GM18870 (cell line): ENCODE results near the gene ZSCAN2.
"Not testable (repeated sequence)": the region's sequence is repeated elsewhere in the genome, so short reads cannot be mapped to it uniquely, and the experiment has no call there.

Source experiments
- ATAC-seq: cut with Tn5 transposase; IDR thresholded peaks from one replicate; pipeline ENCODE4 v1.9.1; 2021; ENCODE audit warnings: moderate library complexity; ENCODE audit not compliant: unreplicated experiment

ZSCAN2 gene

GRCh38 chr15:84634228-84634837 lies 33.5 kb downstream of the ZSCAN2 start:
- ATAC-seq = no peak

DNA sequence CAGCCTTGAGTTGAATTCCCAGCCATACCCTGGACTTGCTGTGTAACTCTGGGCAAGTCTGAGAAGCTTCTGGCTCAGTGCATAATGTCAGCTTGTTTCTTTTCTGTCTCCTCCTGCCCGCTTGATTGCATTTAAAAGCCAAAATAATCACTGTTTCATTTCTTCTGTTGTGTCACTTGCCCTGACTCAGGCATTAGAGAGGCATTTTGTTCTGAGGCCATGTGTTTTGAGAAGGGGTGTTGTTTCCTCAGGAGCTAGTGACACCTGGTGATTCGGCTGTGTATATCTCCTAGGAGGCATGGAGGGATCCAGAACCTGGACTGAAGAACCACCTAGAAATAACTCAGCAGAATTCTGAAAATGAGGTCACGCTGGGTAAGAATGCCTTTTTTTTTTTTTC lies 37.3 kb downstream of the ZSCAN2 start:
- ATAC-seq = no peak

DNA sequence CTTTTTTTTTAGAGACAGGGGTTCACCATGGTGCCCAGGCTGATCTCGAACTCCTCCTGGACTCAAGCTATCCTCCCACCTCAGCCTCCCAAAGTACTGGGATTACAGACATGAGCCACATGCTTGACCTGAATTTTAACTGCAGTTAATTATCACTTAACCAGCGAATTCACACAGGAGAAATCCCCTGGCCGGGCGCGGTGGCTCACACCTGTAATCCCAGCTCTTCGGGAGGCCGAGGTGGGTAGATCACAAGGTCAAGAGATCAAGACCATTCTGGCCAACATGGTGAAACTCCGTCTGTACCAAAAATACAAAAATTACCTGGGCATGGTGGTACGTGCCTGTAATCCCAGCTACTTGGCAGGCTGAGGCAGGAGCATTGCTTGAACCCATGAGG lies 41.1 kb downstream of the ZSCAN2 start:
- not testable (repeated sequence) for ATAC-seq

GRCh38 chr15:84642640-84643039 lies 41.8 kb downstream of the ZSCAN2 start:
- not testable (repeated sequence) for ATAC-seq

DNA sequence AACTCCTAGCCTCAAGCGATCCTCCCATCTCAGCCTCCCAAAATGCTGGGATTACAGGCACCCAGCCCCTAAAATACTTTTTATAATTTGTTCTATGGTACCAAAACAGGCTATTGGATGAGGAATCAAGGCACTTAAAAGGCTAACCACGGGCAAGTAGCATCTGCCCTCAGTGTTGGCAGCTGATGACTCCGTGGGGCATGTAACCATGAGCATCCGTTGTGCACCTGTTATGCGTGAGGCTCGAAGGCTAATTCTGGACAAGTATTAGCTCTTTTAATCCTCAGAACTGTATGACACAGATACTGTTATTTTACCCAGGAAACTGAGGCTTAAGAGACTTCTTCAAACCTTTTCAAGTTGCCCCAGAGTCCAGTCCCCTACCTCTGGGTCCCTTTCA lies 43.0 kb downstream of the ZSCAN2 start:
- ATAC-seq = no peak

- ATAC-seq = no peak
These were observed 44.7 kb downstream of the ZSCAN2 start for GRCh38 chr15:84645496-84645895.

- no peak for ATAC-seq
These were observed 45.2 kb downstream of the ZSCAN2 start for GRCh38 chr15:84645997-84646396.

- ATAC-seq = no peak
These were observed 46.9 kb downstream of the ZSCAN2 start for GRCh38 chr15:84647726-84648125.

GRCh38 chr15:84648539-84648938 lies 47.7 kb downstream of the ZSCAN2 start:
- no peak for ATAC-seq

- ATAC-seq = no peak
These were observed 48.9 kb downstream of the ZSCAN2 start for GRCh38 chr15:84649706-84650105.

DNA sequence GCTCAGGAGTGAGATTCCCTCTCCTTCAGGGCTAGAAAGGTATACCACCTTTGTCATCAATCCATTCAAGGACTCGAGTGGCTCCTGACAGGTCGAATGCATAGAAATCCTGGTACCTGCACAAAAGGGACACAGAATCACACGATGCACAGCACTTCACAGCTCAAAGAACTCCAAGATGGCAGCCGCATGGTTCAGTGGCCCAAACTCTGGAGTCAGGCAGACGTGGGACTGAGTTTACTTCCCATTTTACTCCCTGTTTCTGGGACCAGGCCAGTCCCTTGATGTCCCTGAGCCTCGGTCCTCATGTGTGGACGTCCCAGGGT lies 52.7 kb downstream of the ZSCAN2 start:
- ATAC-seq = no peak

DNA sequence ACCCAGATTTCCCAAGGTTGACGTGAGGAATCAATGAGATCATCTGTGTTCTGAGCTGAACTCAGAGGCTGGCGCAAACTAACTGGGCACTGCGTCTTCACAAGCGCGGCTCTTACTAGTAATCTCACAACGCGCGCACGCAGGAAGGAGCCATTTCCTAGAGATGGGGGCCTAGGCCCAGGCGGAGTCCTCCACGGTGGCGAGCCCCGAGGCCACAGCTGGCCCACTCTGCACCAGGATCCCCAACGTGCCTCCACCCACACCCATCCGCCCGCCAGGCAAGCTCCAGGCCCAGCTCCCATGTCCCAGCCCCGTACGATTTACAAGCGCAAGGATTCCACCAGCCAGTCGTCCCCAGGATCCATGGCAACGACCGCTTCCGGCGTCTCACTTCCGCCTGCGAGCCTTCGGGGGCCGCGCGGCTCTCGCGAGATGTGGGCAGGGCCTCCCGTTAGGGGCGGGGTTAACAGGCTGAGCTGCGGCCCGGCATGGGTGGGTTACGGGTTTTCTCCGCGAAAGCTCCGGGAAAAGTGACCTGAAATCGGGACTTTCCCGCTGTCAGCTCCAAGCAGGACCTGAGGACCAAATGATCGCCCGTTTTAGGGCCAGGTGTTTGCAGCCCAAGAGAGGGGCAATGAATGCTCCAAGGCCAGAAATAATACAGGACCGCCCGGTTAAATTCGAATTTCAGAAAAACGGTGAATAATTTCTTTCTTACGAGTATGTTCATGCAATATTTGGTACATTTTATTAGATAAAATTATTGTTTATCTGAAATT lies 53.3 kb downstream of the ZSCAN2 start, which contains the start of gene WDR73:
TSS of gene WDR73 (minus strand) at position 374 of the 779 bp plus-strand sequence. CDS start at position 365, 9 bp downstream.
- peak; percentile 64 for ATAC-seq

- ATAC-seq = no peak
These were observed 54.1 kb downstream of the ZSCAN2 start for GRCh38 chr15:84654689-84655453.

DNA sequence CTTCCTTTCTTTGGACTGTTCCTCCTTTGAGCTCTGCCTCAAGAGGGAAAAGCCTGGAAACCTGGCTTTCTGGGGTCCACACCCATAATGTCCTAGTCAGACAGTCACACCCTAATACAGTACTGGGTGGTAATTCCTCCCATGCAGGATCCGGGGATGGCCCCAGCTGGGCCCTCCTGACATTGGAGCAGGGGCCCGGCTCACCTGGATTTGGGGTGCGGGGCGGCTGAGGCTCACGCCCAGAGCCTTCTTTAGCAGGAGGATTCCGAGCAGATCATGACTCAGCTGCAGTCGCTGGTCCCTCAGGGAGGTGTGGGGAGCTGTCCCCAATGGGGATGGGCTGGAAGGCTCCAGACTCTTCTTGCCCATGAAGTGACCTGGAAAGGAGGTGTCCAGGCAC lies 56.2 kb downstream of the ZSCAN2 start:
- no peak for ATAC-seq

DNA sequence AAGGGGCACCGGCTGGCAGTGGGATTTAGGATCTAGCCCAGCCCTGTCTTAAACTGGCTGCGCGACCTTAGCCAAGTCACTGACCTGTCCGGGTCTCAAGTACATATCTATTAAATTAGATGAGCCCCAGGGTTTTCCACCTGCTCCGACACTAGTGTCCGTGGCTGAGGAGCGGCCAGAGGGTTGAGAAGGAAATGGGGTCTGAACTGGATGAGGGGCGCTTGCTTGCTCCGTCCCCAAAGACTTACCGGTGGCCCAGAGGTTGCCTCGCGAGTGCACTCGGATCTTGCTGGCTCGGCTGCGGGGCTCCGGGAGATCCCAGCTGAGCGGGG lies 56.9 kb downstream of the ZSCAN2 start:
- ATAC-seq = no peak

DNA sequence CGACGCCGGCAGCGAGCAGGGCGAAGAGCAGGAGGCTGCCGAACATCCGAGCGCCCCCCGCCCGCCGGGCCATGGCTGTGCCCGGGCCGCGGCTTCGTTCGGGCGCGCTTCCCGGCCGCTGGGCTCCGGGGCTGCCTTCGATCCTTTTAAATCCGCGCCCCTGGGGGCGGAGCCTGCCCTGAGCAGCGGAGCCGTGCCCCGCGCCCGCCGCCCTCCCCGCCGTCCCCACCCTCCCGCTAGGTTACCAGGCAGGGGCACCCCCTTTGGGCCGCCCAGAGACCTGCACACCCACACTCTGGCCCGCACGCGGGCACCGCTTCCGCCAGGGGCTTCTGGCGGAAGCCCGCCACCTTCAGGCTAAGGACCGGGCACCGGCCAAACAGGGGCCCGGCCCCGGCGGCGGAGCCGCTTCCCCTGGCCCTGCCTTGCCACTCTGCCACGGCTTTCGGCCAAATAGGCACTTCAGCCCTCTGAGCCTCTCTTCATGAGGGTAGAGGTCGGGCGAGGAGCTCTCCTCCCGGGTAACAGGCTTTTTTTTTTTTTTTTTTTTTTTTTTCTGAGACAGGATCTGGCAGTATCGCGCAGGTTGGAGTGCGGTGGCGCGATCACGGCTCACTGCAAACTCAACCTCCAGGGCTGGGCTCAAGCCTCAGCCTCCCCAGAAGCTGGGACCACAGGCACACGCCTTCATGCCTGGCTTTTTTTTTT lies 57.4 kb downstream of the ZSCAN2 start, which contains the start of gene NMB:
TSS of gene NMB (minus strand) at position 120 of the 708 bp plus-strand sequence. CDS start at position 73, 47 bp downstream.
- ATAC-seq = peak; percentile 41

- ATAC-seq = no peak
These were observed 58.1 kb downstream of the ZSCAN2 start for GRCh38 chr15:84658788-84659411.

GRCh38 chr15:84659904-84660781 lies 59.3 kb downstream of the ZSCAN2 start:
- no peak for ATAC-seq

- ATAC-seq = no peak
These were observed 60.2 kb downstream of the ZSCAN2 start for GRCh38 chr15:84661001-84661400.

GRCh38 chr15:84666373-84666772 lies 65.6 kb downstream of the ZSCAN2 start:
- no peak for ATAC-seq
